DOHH2 (cell line): ENCODE results near the gene PYGM.
"Not testable (repeated sequence)": the region's sequence is repeated elsewhere in the genome, so short reads cannot be mapped to it uniquely, and the experiment has no call there.

Experiments used
- H3F3A ChIP-seq: fragments of 200-600 bp; sonication (generic), shearing (Covaris generic); 2 replicates; pipeline ENCODE4 v1.6.0; 2016; ENCODE audit warnings: antibody characterized with exemption, mild to moderate bottlenecking; ENCODE audit not compliant: control insufficient read depth, insufficient read depth
- H3K27ac ChIP-seq: fragments of 200-600 bp; sonication (generic); 2 replicates; pipeline ENCODE4 v1.5.1; 2014; ENCODE audit warnings: low read depth, mild to moderate bottlenecking, low read length, moderate library complexity
- H3K27me3 ChIP-seq: fragments of 200-600 bp; sonication (generic); 2 replicates; pipeline ENCODE4 v1.6.1; 2014; ENCODE audit warnings: mild to moderate bottlenecking, low read length, mixed read lengths; ENCODE audit not compliant: control insufficient read depth
- H3K36me3 ChIP-seq: fragments of 200-600 bp; sonication (generic); 2 replicates; pipeline ENCODE4 v1.6.1; 2014; ENCODE audit warnings: mild to moderate bottlenecking, low read length, moderate library complexity, mixed read lengths; ENCODE audit not compliant: control insufficient read depth
- H3K4me1 ChIP-seq: fragments of 200-600 bp; sonication (generic); 2 replicates; pipeline ENCODE4 v1.6.1; 2014; ENCODE audit warnings: mild to moderate bottlenecking, low read length, mixed read lengths; ENCODE audit not compliant: control insufficient read depth
- H3K4me2 ChIP-seq: fragments of 200-600 bp; sonication (generic); 2 replicates; pipeline ENCODE4 v1.6.0; 2014; ENCODE audit warnings: mild to moderate bottlenecking, low read length, moderate library complexity
- H3K4me3 ChIP-seq: fragments of 200-600 bp; sonication (generic); 2 replicates; pipeline ENCODE4 v1.5.1; 2014; ENCODE audit warnings: mild to moderate bottlenecking, low read length, mixed read lengths
- H3K79me2 ChIP-seq: fragments of 200-600 bp; sonication (generic); 2 replicates; pipeline ENCODE4 v1.6.1; 2014; ENCODE audit warnings: mild to moderate bottlenecking, low read length, mixed read lengths; ENCODE audit not compliant: control insufficient read depth
- H3K9me2 ChIP-seq: fragments of 200-600 bp; sonication (generic); replicated peaks from 2 replicates; pipeline ENCODE4 v1.6.1; 2014; ENCODE audit warnings: mild to moderate bottlenecking, low read length, mixed read lengths; ENCODE audit not compliant: control insufficient read depth
- H3K9me3 ChIP-seq: fragments of 200-600 bp; sonication (generic); 2 replicates; pipeline ENCODE4 v1.6.1; 2014; ENCODE audit warnings: antibody characterized with exemption, low read length, mixed read lengths; ENCODE audit not compliant: control insufficient read depth, insufficient read depth
- H4K20me1 ChIP-seq: fragments of 200-600 bp; sonication (generic); 2 replicates; pipeline ENCODE4 v1.6.0; 2014; ENCODE audit warnings: low read depth, mild to moderate bottlenecking, antibody characterized with exemption, low read length, moderate library complexity; ENCODE audit not compliant: control insufficient read depth, insufficient read depth
- CTCF ChIP-seq: fragments of 200-600 bp; sonication (generic); IDR thresholded peaks from one replicate; pipeline ENCODE4 v1.5.1; 2014; ENCODE audit warnings: antibody characterized with exemption, mild to moderate bottlenecking, low read depth, low read length; ENCODE audit not compliant: poor library complexity, severe bottlenecking
- EZH2phosphoT487 ChIP-seq: fragments of 200-600 bp; sonication (generic); IDR thresholded peaks from 2 replicates; pipeline ENCODE4 v1.6.1; 2017; ENCODE audit warnings: borderline replicate concordance, mild to moderate bottlenecking, antibody characterized with exemption, low read length, moderate library complexity, mixed read lengths

Gene PYGM

GRCh38 chr11:64710418-64711137 is 49.2 kb downstream of the PYGM start:
- H3F3A ChIP-seq = peaks cover 3% of the 10 kb centered on the region; the same call in 1 of the 2 replicates
- H3K27ac ChIP-seq = no peak overlapping the region
- H3K4me3 ChIP-seq = no peak overlapping the region
- H3K4me2 ChIP-seq = no peak overlapping the region
- H3K79me2 ChIP-seq = no peaks in the 10 kb centered on the region
- H4K20me1 ChIP-seq = no peaks in the 10 kb centered on the region; the same call in 1 of the 2 replicates
- peaks cover 46% of the 10 kb centered on the region for H3K27me3 ChIP-seq
- H3K9me3 ChIP-seq = no peaks in the 10 kb centered on the region
- peaks cover 17% of the 10 kb centered on the region for H3K4me1 ChIP-seq
- no peaks in the 10 kb centered on the region for H3K36me3 ChIP-seq
- TF ChIP-seq CTCF = no peak
- TF ChIP-seq EZH2phosphoT487 = peak; percentile 38; the same call in 1 of the 2 replicates
- H3K9me2 ChIP-seq = no peaks in the 10 kb centered on the region

- Histone ChIP-seq H3K9me2 (no peaks in the 10 kb centered on the region), H3F3A (no peaks in the 10 kb centered on the region; the same call in 1 of the 2 replicates), H3K4me2 (no peak overlapping the region), H3K79me2 (no peaks in the 10 kb centered on the region), H3K36me3 (no peaks in the 10 kb centered on the region), H3K4me1 (peaks cover 5% of the 10 kb centered on the region), H3K9me3 (no peaks in the 10 kb centered on the region), H3K27me3 (peaks cover 43% of the 10 kb centered on the region), H4K20me1 (no peaks in the 10 kb centered on the region; the same call in 1 of the 2 replicates), H3K4me3 (no peak overlapping the region), H3K27ac (no peak overlapping the region)
- TF ChIP-seq CTCF = no peak
Observed at GRCh38 chr11:64705501-64705900, 54.3 kb downstream of the PYGM start.

- Histone ChIP-seq H3F3A (no peaks in the 10 kb centered on the region; the same call in 1 of the 2 replicates), H3K27me3 (peaks cover 28% of the 10 kb centered on the region), H3K4me3 (no peak overlapping the region), H3K9me2 (no peaks in the 10 kb centered on the region), H3K9me3 (no peaks in the 10 kb centered on the region), H3K79me2 (no peaks in the 10 kb centered on the region), H3K4me1 (no peaks in the 10 kb centered on the region), H4K20me1 (no peaks in the 10 kb centered on the region; the same call in 1 of the 2 replicates), H3K27ac (no peak overlapping the region), H3K36me3 (no peaks in the 10 kb centered on the region), H3K4me2 (no peak overlapping the region)
- no peak for TF ChIP-seq EZH2phosphoT487
- no peak for TF ChIP-seq CTCF
Observed at GRCh38 chr11:64703048-64703447, 56.7 kb downstream of the PYGM start.

DNA sequence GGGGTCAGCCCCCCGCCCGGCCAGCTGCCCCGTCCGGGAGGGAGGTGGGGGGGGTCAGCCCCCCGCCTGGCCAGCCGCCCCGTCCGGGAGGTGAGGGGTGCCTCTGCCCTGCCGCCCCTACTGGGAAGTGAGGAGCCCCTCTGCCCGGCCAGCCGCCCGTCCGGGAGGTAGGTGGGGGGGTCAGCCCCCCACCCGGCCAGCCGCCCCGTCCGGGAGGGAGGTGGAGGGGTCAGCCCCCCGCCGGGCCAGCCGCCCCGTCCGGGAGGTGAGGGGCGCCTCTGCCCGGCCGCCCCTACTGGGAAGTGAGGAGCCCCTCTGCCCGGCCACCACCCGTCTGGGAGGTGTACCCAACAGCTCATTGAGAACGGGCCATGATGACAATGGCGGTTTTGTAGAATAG is 57.8 kb downstream of the PYGM start:
- peaks cover 28% of the 10 kb centered on the region for H3K27me3 ChIP-seq
- H3K9me2 ChIP-seq, H3F3A ChIP-seq, H3K4me1 ChIP-seq, H3K79me2 ChIP-seq, H3K27ac ChIP-seq, H3K9me3 ChIP-seq, H3K4me2 ChIP-seq, H3K4me3 ChIP-seq, H4K20me1 ChIP-seq, H3K36me3 ChIP-seq: not testable (repeated sequence)
